ENCODE data around the gene DNAH17.

DNA sequence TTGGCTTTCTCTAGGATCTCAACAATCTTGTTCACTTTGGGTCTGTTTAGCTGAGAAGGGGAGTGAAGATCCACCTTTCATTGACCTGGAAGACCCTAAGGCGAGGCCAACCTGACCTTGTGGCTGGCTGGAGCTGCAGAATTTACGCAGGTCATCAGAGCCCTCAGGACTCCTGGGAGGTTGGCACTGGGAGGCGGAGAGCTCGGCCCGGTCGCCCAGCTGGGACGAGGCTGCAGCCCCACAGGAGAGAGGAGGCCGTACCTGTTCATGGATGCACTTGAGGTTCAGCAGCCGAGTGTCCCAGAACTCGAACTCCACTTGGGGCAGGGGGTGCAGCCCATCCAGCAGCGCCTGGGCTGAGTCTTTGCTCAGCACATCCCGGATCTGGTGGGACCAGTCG is 5.9 kb downstream of the DNAH17 start:
- TF ChIP-seq POLR2A (IDR thresholded peaks at IDR 0.05; ENCODE audit: insufficient read depth in 1 of 2, low read depth in 2 of 2, low read length in 2 of 2) (no peak), JUN (CRISPR knock-in tag; IDR thresholded peaks at IDR 0.05) (no peak)

Measured in HepG2 (cell line).